DMS114 treated with DMSO at 0.1 percent for 48 hours (cell line): ENCODE data around the gene PLPP3.

Source experiments
- DNase-seq: peaks from one replicate; lab custom pipeline; 2025; ENCODE audit not compliant: unreplicated experiment; lab: John Stamatoyannopoulos, UW

Gene PLPP3

GRCh38 chr1:56576880-56577405 lies 2.4 kb downstream of the PLPP3 start:
- peak; percentile 22 for DNase-seq

GRCh38 chr1:56575865-56576264 lies 3.5 kb downstream of the PLPP3 start:
- DNase-seq: no peak

- DNase-seq: no peak
These were observed 4.6 kb downstream of the PLPP3 start for GRCh38 chr1:56574794-56575193.

- DNase-seq: no peak
These were observed 6.1 kb downstream of the PLPP3 start for GRCh38 chr1:56573311-56573710.

- DNase-seq: no peak
These were observed 6.9 kb downstream of the PLPP3 start for GRCh38 chr1:56572334-56573050.

- no peak for DNase-seq
These were observed 7.9 kb downstream of the PLPP3 start for GRCh38 chr1:56571448-56571847.

GRCh38 chr1:56570924-56571372 lies 8.4 kb downstream of the PLPP3 start:
- DNase-seq: no peak

GRCh38 chr1:56569661-56570060 lies 9.7 kb downstream of the PLPP3 start:
- DNase-seq: no peak

GRCh38 chr1:56566994-56567393 lies 12.4 kb downstream of the PLPP3 start:
- DNase-seq: no peak

- no peak for DNase-seq
These were observed 13.2 kb downstream of the PLPP3 start for GRCh38 chr1:56566061-56566744.

- no peak for DNase-seq
These were observed 14.7 kb downstream of the PLPP3 start for GRCh38 chr1:56564615-56565014.

- no peak for DNase-seq
These were observed 15.8 kb downstream of the PLPP3 start for GRCh38 chr1:56563568-56563967.

- DNase-seq: no peak
These were observed 16.4 kb downstream of the PLPP3 start for GRCh38 chr1:56562891-56563452.

- no peak for DNase-seq
These were observed 17.9 kb downstream of the PLPP3 start for GRCh38 chr1:56561227-56562019.

- DNase-seq: no peak
These were observed 21.6 kb downstream of the PLPP3 start for GRCh38 chr1:56557746-56558145.

- no peak for DNase-seq
These were observed 23.9 kb downstream of the PLPP3 start for GRCh38 chr1:56555448-56555847.

GRCh38 chr1:56553046-56553445 lies 26.3 kb downstream of the PLPP3 start:
- no peak for DNase-seq

GRCh38 chr1:56552349-56552748 lies 27.0 kb downstream of the PLPP3 start:
- no peak for DNase-seq

- DNase-seq: no peak
These were observed 27.7 kb downstream of the PLPP3 start for GRCh38 chr1:56551691-56552090.

GRCh38 chr1:56550859-56551188 lies 28.5 kb downstream of the PLPP3 start:
- DNase-seq: no peak

- no peak for DNase-seq
These were observed 29.1 kb downstream of the PLPP3 start for GRCh38 chr1:56550138-56550858.
